ENCODE measurements around the gene GALNT16. TPM values are rescaled to one million over a fixed set of nuclear protein-coding genes. Genes with fewer than 3 reads are reported as not detected.

Gene GALNT16
- polyA plus RNA-seq, 2 donors, result 0.36 to 0.39 TPM

DNA sequence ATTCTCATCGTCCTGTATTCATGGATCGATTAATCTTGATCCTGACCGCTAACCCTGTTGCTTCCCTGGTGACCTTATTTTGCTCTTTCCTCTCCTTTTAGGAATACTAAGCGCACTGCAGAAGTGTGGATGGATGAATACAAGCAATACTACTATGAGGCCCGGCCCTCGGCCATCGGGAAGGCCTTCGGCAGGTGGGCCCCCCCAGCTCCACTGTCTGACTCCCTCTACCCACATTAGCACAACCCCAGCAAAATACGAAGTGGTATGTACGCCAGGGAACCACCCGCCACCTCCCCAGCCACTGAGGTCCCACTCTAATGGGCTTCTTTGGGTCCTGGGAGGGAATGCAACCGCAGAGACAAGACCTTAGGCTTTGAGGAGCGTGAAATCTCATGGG is 79.5 kb downstream of the GALNT16 start:
- Histone ChIP-seq H3K9me3 (ENCODE audit: control insufficient read depth in 2 of 2, insufficient read depth in 1 of 2, low read depth in 1 of 2, low read length in 1 of 2) (no peaks in the 10 kb centered on the region), H3K27me3 (ENCODE audit: control insufficient read depth in 1 of 2, insufficient read depth in 2 of 2, low read length in 2 of 2) (no peaks in the 10 kb centered on the region), H3K4me3 (ENCODE audit: low read depth in 1 of 2, low read length in 2 of 2) (no peak overlapping the region), H3K4me1 (ENCODE audit: control insufficient read depth in 2 of 2, insufficient read depth in 2 of 2, low read length in 1 of 2) (no peaks in the 10 kb centered on the region), H3K36me3 (ENCODE audit: control insufficient read depth in 2 of 2, insufficient read depth in 2 of 2, low read length in 1 of 2) (peaks cover 0 to 2% of the 10 kb centered on the region in 2 donors), H3K27ac (ENCODE audit: low read depth in 2 of 2, low read length in 1 of 2) (no peak overlapping the region)
- 93 to 98% methylated on average over 13 of the region's 13 CpGs for WGBS, 2 donors

DNA sequence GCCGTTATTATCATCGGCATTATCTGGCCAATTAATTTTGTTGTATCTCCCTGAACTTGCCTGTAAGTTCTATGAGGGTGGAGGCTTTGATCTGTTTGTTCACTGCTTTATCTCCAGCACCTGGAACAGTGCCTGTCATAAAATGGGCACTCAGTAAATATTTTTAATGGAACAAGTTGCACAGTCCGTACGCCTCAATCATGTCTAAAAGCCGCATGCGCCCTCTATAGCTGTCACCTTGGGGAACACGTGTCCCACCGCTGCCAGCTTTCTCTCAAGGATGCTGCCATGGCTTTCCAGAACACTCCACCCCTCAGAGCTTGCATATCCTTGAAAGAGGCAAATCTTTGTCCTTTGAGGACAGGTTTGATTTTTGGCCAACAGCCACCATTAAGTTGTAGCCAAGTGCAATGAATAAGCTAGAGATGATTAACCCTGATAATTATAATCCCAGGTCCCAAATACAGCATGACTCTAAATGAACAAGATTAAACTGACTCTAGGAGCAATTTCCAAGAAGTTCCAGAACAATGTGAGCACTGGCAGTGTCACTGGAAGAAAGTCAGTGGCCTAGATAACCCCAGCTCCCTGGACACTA is 83.1 kb downstream of the GALNT16 start:
- H3K36me3 ChIP-seq (ENCODE audit: control insufficient read depth in 2 of 2, insufficient read depth in 2 of 2, low read length in 1 of 2), result peaks cover 0 to 2% of the 10 kb centered on the region in 2 donors
- WGBS, 2 donors, result 38 to 48% methylated on average over 8 of the region's 8 CpGs
- H3K27me3 ChIP-seq (ENCODE audit: control insufficient read depth in 1 of 2, insufficient read depth in 2 of 2, low read length in 2 of 2), result no peaks in the 10 kb centered on the region
- no peak overlapping the region for H3K27ac ChIP-seq (ENCODE audit: low read depth in 2 of 2, low read length in 1 of 2)
- H3K4me1 ChIP-seq (ENCODE audit: control insufficient read depth in 2 of 2, insufficient read depth in 2 of 2, low read length in 1 of 2), result no peaks in the 10 kb centered on the region
- H3K4me3 ChIP-seq (ENCODE audit: low read depth in 1 of 2, low read length in 2 of 2), result no peak overlapping the region
- no peaks in the 10 kb centered on the region for H3K9me3 ChIP-seq (ENCODE audit: control insufficient read depth in 2 of 2, insufficient read depth in 1 of 2, low read depth in 1 of 2, low read length in 1 of 2)

DNA sequence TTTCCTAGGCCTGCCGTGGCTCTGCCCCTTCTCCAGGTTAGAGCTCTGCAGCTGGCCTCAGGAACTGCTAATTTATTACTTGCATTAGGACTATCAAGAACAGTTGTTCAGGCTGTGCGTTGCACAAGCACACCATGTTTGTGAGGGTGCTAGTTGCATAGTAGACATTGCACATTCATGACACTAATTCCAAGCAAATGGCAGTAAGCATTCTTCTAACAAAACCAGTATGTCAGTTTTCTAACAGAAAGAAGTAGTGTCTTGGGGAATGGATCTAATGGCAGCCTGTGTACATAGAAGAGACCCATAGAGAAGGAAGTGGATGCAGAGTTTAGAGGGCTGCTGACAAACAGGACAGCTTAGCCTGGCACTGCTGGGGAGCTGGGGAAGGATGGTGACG is 84.2 kb downstream of the GALNT16 start:
- peaks cover 0 to 2% of the 10 kb centered on the region in 2 donors for H3K36me3 ChIP-seq (ENCODE audit: control insufficient read depth in 2 of 2, insufficient read depth in 2 of 2, low read length in 1 of 2)
- no peak overlapping the region for H3K4me3 ChIP-seq (ENCODE audit: low read depth in 1 of 2, low read length in 2 of 2)
- no peaks in the 10 kb centered on the region for H3K4me1 ChIP-seq (ENCODE audit: control insufficient read depth in 2 of 2, insufficient read depth in 2 of 2, low read length in 1 of 2)
- H3K9me3 ChIP-seq (ENCODE audit: control insufficient read depth in 2 of 2, insufficient read depth in 1 of 2, low read depth in 1 of 2, low read length in 1 of 2), result no peaks in the 10 kb centered on the region
- WGBS, 2 donors, result 88 to 89% methylated on average over 3 of the region's 3 CpGs
- H3K27me3 ChIP-seq (ENCODE audit: control insufficient read depth in 1 of 2, insufficient read depth in 2 of 2, low read length in 2 of 2), result no peaks in the 10 kb centered on the region
- no peak overlapping the region for H3K27ac ChIP-seq (ENCODE audit: low read depth in 2 of 2, low read length in 1 of 2)

DNA sequence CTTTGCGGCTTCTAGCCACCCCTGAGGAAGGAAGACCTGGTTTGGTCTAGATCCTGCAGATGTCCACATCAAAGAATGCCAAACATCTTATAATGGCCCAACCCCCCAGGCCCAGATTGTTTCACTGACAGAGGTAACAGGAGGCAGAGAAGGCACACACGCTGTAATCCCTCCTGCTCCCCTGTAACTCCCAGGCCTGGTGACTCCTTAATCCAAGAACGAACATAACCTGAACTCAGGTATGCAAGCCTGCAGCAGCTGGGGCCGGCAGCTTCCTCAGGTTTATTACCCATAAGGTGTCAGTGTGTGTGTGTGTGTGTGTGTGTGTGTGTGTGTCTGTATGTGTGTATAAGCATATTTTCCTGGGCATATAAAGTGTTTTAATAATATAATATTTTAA is 85.4 kb downstream of the GALNT16 start:
- Histone ChIP-seq H3K27me3 (ENCODE audit: control insufficient read depth in 1 of 2, insufficient read depth in 2 of 2, low read length in 2 of 2) (no peaks in the 10 kb centered on the region), H3K9me3 (ENCODE audit: control insufficient read depth in 2 of 2, insufficient read depth in 1 of 2, low read depth in 1 of 2, low read length in 1 of 2) (no peaks in the 10 kb centered on the region), H3K4me1 (ENCODE audit: control insufficient read depth in 2 of 2, insufficient read depth in 2 of 2, low read length in 1 of 2) (no peaks in the 10 kb centered on the region), H3K4me3 (ENCODE audit: low read depth in 1 of 2, low read length in 2 of 2) (no peak overlapping the region), H3K36me3 (ENCODE audit: control insufficient read depth in 2 of 2, insufficient read depth in 2 of 2, low read length in 1 of 2) (peaks cover 0 to 2% of the 10 kb centered on the region in 2 donors), H3K27ac (ENCODE audit: low read depth in 2 of 2, low read length in 1 of 2) (no peak overlapping the region)
- 55 to 60% methylated on average over 4 of the region's 4 CpGs for WGBS, 2 donors

DNA sequence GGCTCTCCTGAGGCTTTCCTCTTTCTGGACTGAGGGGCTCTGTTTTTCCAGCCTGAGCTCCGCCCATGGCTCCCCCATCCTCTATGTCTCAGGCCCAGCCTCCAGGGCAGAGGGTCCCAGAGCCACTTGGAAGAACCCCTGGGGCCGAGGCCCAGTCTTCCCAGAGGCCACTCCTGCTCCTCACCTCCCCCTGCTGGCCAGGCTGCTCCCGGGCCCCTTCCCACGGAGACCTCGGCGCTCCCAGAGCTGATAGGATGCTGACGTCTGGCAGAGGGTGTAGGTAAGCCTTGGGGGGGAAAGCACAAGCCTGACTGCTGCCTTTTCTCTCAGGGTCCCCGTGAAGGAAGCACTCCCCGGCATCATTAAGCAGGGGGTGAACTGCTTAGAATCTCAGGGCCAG is 86.8 kb downstream of the GALNT16 start:
- Histone ChIP-seq H3K4me3 (ENCODE audit: low read depth in 1 of 2, low read length in 2 of 2) (no peak overlapping the region), H3K36me3 (ENCODE audit: control insufficient read depth in 2 of 2, insufficient read depth in 2 of 2, low read length in 1 of 2) (peaks cover 0 to 2% of the 10 kb centered on the region in 2 donors), H3K27me3 (ENCODE audit: control insufficient read depth in 1 of 2, insufficient read depth in 2 of 2, low read length in 2 of 2) (no peaks in the 10 kb centered on the region), H3K27ac (ENCODE audit: low read depth in 2 of 2, low read length in 1 of 2) (no peak overlapping the region), H3K9me3 (ENCODE audit: control insufficient read depth in 2 of 2, insufficient read depth in 1 of 2, low read depth in 1 of 2, low read length in 1 of 2) (no peaks in the 10 kb centered on the region), H3K4me1 (ENCODE audit: control insufficient read depth in 2 of 2, insufficient read depth in 2 of 2, low read length in 1 of 2) (no peaks in the 10 kb centered on the region)
- WGBS, 2 donors, result 41 to 49% methylated on average over 9 of the region's 9 CpGs

DNA sequence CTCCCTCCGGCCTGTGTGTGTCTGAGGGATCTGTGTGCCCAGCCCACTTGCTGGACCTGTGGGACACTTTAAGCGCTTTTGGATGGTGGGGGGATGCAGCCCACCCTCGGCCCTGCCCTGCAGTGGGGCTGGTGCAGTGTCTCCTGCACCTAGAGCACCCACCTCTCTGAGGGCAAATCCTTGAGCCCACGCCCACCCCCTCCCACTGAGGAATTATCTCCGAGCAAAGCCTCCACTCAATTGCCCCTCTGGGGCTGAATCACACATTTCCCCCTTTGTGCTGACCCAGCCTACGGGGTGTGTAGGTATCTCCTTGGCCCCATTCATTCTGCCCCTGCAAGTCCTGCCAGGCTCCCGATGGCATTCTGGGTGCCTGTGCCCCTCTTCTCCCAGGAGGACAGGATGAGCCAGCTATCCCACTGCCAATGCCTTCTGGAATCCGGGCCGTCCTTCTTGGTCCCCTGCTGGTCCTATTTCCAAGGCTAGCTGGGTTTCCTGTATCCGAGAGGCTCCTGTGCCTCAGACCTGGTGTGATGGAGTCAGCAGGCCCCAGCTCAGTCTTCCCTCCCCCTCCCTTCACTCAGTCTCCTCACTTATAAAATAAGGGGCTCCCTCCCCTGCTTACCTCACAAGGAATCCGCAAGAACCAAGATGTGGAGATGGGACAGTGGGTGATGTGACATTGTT is 89.3 kb downstream of the GALNT16 start:
- WGBS, 2 donors, result 86 to 87% methylated on average over 11 of the region's 11 CpGs
- Histone ChIP-seq H3K4me3 (ENCODE audit: low read depth in 1 of 2, low read length in 2 of 2) (no peak overlapping the region), H3K27me3 (ENCODE audit: control insufficient read depth in 1 of 2, insufficient read depth in 2 of 2, low read length in 2 of 2) (no peaks in the 10 kb centered on the region), H3K4me1 (ENCODE audit: control insufficient read depth in 2 of 2, insufficient read depth in 2 of 2, low read length in 1 of 2) (no peaks in the 10 kb centered on the region), H3K27ac (ENCODE audit: low read depth in 2 of 2, low read length in 1 of 2) (no peak overlapping the region), H3K36me3 (ENCODE audit: control insufficient read depth in 2 of 2, insufficient read depth in 2 of 2, low read length in 1 of 2) (no peaks in the 10 kb centered on the region), H3K9me3 (ENCODE audit: control insufficient read depth in 2 of 2, insufficient read depth in 1 of 2, low read depth in 1 of 2, low read length in 1 of 2) (no peaks in the 10 kb centered on the region)

DNA sequence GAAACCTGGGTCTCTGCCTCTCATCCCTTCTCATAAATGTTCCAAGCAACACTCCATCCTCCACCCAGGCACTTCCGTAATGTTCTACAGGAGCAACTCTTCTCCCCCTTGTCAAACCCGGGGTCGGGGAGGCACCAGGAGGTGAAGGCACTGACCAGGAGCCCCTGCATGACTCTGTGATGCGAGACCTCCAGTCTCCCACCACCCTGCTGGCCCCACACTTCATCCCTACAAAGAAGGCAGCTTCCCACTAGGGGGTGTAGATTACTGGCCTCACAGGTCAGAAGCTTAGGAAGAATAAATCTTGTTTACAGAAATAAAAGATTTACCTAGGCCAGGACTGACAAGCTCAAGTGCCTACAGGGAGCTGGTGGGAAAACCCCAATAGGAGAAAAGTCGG is 90.9 kb downstream of the GALNT16 start:
- Histone ChIP-seq H3K36me3 (ENCODE audit: control insufficient read depth in 2 of 2, insufficient read depth in 2 of 2, low read length in 1 of 2) (no peaks in the 10 kb centered on the region), H3K9me3 (ENCODE audit: control insufficient read depth in 2 of 2, insufficient read depth in 1 of 2, low read depth in 1 of 2, low read length in 1 of 2) (no peaks in the 10 kb centered on the region), H3K27ac (ENCODE audit: low read depth in 2 of 2, low read length in 1 of 2) (no peak overlapping the region), H3K4me1 (ENCODE audit: control insufficient read depth in 2 of 2, insufficient read depth in 2 of 2, low read length in 1 of 2) (peaks cover 0 to 6% of the 10 kb centered on the region in 2 donors), H3K27me3 (ENCODE audit: control insufficient read depth in 1 of 2, insufficient read depth in 2 of 2, low read length in 2 of 2) (no peaks in the 10 kb centered on the region), H3K4me3 (ENCODE audit: low read depth in 1 of 2, low read length in 2 of 2) (no peak overlapping the region)
- 75 to 78% methylated on average over 5 of the region's 5 CpGs for WGBS, 2 donors

DNA sequence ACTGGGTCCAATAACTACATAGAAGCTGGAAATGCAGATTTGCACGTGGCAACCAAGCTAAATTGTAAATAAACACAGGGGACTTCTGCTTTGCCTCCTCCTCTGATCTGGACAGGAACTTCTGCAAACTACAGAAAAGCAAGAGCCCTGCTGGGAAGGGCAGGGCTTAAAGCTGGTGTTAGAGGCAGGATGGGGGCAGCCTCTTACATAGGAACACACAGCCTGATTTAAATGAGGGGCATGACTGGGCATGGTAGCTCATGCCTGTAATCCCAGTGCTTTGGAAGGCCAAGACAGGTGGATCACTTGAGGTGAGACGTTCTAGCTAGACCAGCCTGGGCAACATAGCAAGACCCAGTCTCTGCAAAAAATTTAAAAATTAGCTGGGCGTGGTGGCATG is 91.4 kb downstream of the GALNT16 start:
- Histone ChIP-seq H3K4me3 (ENCODE audit: low read depth in 1 of 2, low read length in 2 of 2) (no peak overlapping the region), H3K4me1 (ENCODE audit: control insufficient read depth in 2 of 2, insufficient read depth in 2 of 2, low read length in 1 of 2) (peaks cover 0 to 6% of the 10 kb centered on the region in 2 donors), H3K9me3 (ENCODE audit: control insufficient read depth in 2 of 2, insufficient read depth in 1 of 2, low read depth in 1 of 2, low read length in 1 of 2) (no peaks in the 10 kb centered on the region), H3K27ac (ENCODE audit: low read depth in 2 of 2, low read length in 1 of 2) (no peak overlapping the region), H3K27me3 (ENCODE audit: control insufficient read depth in 1 of 2, insufficient read depth in 2 of 2, low read length in 2 of 2) (no peaks in the 10 kb centered on the region), H3K36me3 (ENCODE audit: control insufficient read depth in 2 of 2, insufficient read depth in 2 of 2, low read length in 1 of 2) (no peaks in the 10 kb centered on the region)
- WGBS, 2 donors, result 40 to 58% methylated on average over 3 of the region's 3 CpGs

DNA sequence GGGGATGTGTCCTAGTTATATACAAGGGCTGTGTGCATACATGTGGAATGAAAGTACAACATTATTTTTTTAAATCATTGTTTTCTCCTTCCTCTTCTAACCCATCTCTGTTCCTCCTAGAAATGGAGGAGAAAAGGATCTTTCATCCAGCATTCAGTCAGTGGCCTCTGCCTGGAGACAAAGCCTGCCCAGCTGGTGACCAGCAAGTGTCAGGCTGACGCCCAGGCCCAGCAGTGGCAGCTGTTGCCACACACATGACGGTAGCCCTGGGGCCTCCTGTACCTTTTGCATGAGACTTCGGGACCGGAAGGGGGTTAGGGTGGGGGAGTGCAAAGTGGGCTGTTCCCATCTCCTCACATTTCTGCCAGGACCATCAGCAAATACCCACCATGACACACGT is 92.0 kb downstream of the GALNT16 start:
- WGBS, 2 donors, result 82 to 85% methylated on average over 5 of the region's 5 CpGs
- no peak overlapping the region for H3K27ac ChIP-seq (ENCODE audit: low read depth in 2 of 2, low read length in 1 of 2)
- no peaks in the 10 kb centered on the region for H3K27me3 ChIP-seq (ENCODE audit: control insufficient read depth in 1 of 2, insufficient read depth in 2 of 2, low read length in 2 of 2)
- no peaks in the 10 kb centered on the region for H3K36me3 ChIP-seq (ENCODE audit: control insufficient read depth in 2 of 2, insufficient read depth in 2 of 2, low read length in 1 of 2)
- H3K4me3 ChIP-seq (ENCODE audit: low read depth in 1 of 2, low read length in 2 of 2), result no peak overlapping the region
- peaks cover 0 to 6% of the 10 kb centered on the region in 2 donors for H3K4me1 ChIP-seq (ENCODE audit: control insufficient read depth in 2 of 2, insufficient read depth in 2 of 2, low read length in 1 of 2)
- no peaks in the 10 kb centered on the region for H3K9me3 ChIP-seq (ENCODE audit: control insufficient read depth in 2 of 2, insufficient read depth in 1 of 2, low read depth in 1 of 2, low read length in 1 of 2)

DNA sequence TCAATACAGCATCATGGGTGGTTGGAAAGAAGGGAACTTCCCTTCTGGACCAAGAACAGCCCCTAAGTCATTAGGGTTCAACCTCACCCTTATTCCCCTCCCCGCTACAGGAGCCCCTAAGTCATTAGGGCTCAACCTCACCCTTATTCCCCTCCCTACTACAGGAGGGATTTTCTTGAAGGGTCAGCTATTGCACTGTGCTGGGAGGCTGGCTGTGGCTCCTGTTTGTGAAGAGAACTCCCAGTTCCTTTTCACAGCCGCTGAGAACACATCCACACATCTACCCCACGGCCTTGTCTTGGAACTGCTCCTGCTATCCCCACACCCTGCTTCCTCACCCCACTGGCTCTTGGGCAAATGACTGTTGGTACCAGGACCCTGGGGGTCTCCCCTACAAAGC is 93.2 kb downstream of the GALNT16 start:
- H3K36me3 ChIP-seq (ENCODE audit: control insufficient read depth in 2 of 2, insufficient read depth in 2 of 2, low read length in 1 of 2), result no peaks in the 10 kb centered on the region
- H3K27me3 ChIP-seq (ENCODE audit: control insufficient read depth in 1 of 2, insufficient read depth in 2 of 2, low read length in 2 of 2), result no peaks in the 10 kb centered on the region
- no peak overlapping the region for H3K4me3 ChIP-seq (ENCODE audit: low read depth in 1 of 2, low read length in 2 of 2)
- no peaks in the 10 kb centered on the region for H3K9me3 ChIP-seq (ENCODE audit: control insufficient read depth in 2 of 2, insufficient read depth in 1 of 2, low read depth in 1 of 2, low read length in 1 of 2)
- WGBS, 2 donors, result 87 to 94% methylated on average over 3 of the region's 3 CpGs
- H3K4me1 ChIP-seq (ENCODE audit: control insufficient read depth in 2 of 2, insufficient read depth in 2 of 2, low read length in 1 of 2), result peaks cover 0 to 9% of the 10 kb centered on the region in 2 donors
- no peak overlapping the region for H3K27ac ChIP-seq (ENCODE audit: low read depth in 2 of 2, low read length in 1 of 2)

Data from esophagus (tissue), 2 donors.